Testis (tissue), 3 donors: ENCODE results near the gene MRPS6. TPM values are rescaled to one million over a fixed set of nuclear protein-coding genes. Genes with fewer than 3 reads are reported as not detected.

ENCODE experiments used
- DNase-seq: peaks from one replicate; pipeline ENCODE4 v3.0.0-alpha.2; 2019
- H3K27ac ChIP-seq, 2 donors: fragments of 200-600 bp; sonication (generic); one replicate each; pipeline ENCODE4 v1.5.1; 2019
- H3K27me3 ChIP-seq: fragments of 200-600 bp; sonication (generic); one replicate; pipeline ENCODE4 v1.5.1; 2019
- H3K36me3 ChIP-seq: fragments of 200-600 bp; sonication (generic); one replicate; pipeline ENCODE4 v1.5.1; 2017; ENCODE audit warnings: low read depth; ENCODE audit errors: missing control alignments
- H3K4me1 ChIP-seq: fragments of 200-600 bp; sonication (generic); one replicate; pipeline ENCODE4 v1.5.1; 2019
- H3K4me3 ChIP-seq, 2 donors: fragments of 200-600 bp; sonication (generic); one replicate each; pipeline ENCODE4 v1.5.1; 2017 to 2019
- H3K9me3 ChIP-seq: fragments of 200-600 bp; sonication (generic); one replicate; pipeline ENCODE4 v1.5.1; 2017
- POLR2A ChIP-seq: fragments of 450-650 bp; IDR thresholded peaks from one replicate; pipeline ENCODE4 v1.6.1; 2017; ENCODE audit warnings: antibody characterized with exemption, mild to moderate bottlenecking, moderate library complexity
- WGBS, 2 donors: methylation state at CpG; one replicate each; pipeline ENCODE4 v1.1.5; 2018; 5-methylcytosine and 5-hydroxymethylcytosine counted together
- intact Hi-C: fragments of 100-400 bp; cut with DNase I; formaldehyde crosslinking; loops from one replicate; pipeline ENCODE4 v1.15.1; 2023; ENCODE audit warnings: low total_unique reads
- polyA plus RNA-seq: library from polyadenylated mRNA; stranded (reverse); fragments of 350-450 nt; fragmentation: Illumina TruSeq; extraction: RNeasy Lipid Tissue Mini Kit (QIAGEN cat#74804); gene quantifications from one replicate; pipeline ENCODE4 v1.2.3, GENCODE V29; 2014; ENCODE audit warnings: low read depth, low replicate concordance; ENCODE audit not compliant: insufficient read depth
- total RNA-seq, 2 donors: library from RNA; depleted of rRNA; stranded (reverse); fragments of >200 nt; gene quantifications; one replicate each; pipeline ENCODE4 v1.2.3, GENCODE V29; 2016
- TF ChIP-seq, protein P1 (sequence below), 3 experiments: fragments of 450-650 bp in 2 of 3; fragments of 200-600 bp in 1 of 3; sonication (generic) in 1 of 3; IDR thresholded peaks; one replicate each; pipeline ENCODE4 v1.5.1; 2016 to 2019; ENCODE audit warnings: antibody characterized with exemption in 3 of 3, mild to moderate bottlenecking in 2 of 3, moderate library complexity in 1 of 3

The MRPS6 gene
- total and polyA plus RNA-seq, 3 donors from 2014 or later: 88.8 to 107 (median 102) TPM

DNA sequence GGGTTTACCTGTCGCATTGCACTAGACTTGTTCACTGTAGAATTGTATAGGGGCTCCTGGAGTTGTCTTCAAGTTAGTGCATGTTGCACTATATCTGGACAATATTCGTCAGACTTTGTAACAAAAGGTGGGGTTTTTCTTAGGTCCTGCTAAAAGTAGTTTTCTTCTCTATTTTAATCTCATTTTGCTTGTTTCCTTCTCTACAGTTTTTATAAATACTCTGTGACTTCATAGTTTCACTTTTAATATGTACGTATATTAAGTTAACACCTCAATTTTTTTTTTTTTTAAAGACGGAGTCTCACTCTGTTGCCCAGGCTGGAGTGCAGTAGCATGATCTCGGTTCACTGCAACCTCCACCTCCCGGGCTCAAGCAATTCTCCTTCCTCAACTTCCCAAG is 26.5 kb upstream of the MRPS6 start:
- Histone ChIP-seq H3K4me3 (no peak overlapping the region), H3K9me3 (no peaks in the 10 kb centered on the region), H3K4me1 (no peaks in the 10 kb centered on the region), H3K27me3 (no peaks in the 10 kb centered on the region), H3K36me3 (no peaks in the 10 kb centered on the region), H3K27ac (no peak overlapping the region)
- 92 to 94% methylated on average over 6 of the region's 6 CpGs for WGBS, 2 donors
- no peak for TF ChIP-seq POLR2A
- TF ChIP-seq, protein P1, sequence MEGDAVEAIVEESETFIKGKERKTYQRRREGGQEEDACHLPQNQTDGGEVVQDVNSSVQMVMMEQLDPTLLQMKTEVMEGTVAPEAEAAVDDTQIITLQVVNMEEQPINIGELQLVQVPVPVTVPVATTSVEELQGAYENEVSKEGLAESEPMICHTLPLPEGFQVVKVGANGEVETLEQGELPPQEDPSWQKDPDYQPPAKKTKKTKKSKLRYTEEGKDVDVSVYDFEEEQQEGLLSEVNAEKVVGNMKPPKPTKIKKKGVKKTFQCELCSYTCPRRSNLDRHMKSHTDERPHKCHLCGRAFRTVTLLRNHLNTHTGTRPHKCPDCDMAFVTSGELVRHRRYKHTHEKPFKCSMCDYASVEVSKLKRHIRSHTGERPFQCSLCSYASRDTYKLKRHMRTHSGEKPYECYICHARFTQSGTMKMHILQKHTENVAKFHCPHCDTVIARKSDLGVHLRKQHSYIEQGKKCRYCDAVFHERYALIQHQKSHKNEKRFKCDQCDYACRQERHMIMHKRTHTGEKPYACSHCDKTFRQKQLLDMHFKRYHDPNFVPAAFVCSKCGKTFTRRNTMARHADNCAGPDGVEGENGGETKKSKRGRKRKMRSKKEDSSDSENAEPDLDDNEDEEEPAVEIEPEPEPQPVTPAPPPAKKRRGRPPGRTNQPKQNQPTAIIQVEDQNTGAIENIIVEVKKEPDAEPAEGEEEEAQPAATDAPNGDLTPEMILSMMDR (IDR thresholded peaks at IDR 0.05): no peak
- no peak for DNase-seq
- intact Hi-C loops: no loop called here

DNA sequence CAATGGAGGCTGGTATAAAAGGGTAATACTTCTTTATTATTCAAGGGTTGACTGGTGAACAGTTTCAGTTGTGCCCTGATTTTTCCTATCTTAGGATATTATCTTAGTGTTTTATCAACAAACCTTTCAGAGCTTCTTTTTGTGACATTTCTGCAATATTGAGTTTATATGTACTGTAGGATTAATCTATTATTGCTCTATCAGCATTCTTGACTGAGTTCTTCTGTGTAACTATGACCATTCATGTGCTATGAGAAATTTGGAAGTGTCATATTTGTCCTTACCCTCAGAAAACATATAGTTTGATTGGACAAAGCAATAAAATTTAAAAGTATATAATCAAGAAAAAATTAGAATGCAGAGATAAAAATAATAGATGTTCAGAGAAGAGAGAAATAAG is 25.5 kb upstream of the MRPS6 start:
- TF ChIP-seq, protein P1 (IDR thresholded peaks at IDR 0.05): no peak
- Histone ChIP-seq H3K4me3 (no peak overlapping the region), H3K9me3 (no peaks in the 10 kb centered on the region), H3K27ac (no peak overlapping the region), H3K4me1 (no peaks in the 10 kb centered on the region), H3K27me3 (no peaks in the 10 kb centered on the region), H3K36me3 (no peaks in the 10 kb centered on the region)
- no peak for DNase-seq
- intact Hi-C loops: no loop called here

DNA sequence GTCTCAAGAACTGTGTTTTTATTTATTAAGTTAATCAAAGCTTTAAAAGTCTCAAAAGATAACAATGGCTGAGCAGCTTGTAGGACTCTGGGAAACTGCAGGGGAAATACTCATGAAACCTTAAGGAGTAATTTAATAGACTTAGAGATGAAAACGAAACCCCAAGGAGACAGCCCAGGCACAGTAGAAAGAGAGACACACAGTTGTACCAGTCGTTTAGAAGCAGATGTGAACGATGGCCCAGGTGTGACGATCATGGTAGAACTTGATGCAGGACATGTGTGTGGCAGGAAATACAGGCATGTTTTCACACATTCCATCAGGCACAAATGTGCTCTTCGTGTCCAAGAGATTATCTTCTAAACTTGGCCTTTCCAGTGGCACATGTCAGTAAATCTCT is 21.2 kb upstream of the MRPS6 start:
- Histone ChIP-seq H3K36me3 (no peaks in the 10 kb centered on the region), H3K27me3 (no peaks in the 10 kb centered on the region), H3K27ac (no peak overlapping the region), H3K4me3 (no peak overlapping the region), H3K9me3 (no peaks in the 10 kb centered on the region), H3K4me1 (no peaks in the 10 kb centered on the region)
- DNase-seq: no peak
- intact Hi-C loops: no loop called here
- TF ChIP-seq, protein P1 (IDR thresholded peaks at IDR 0.05): no peak
- no peak for TF ChIP-seq POLR2A
- 72 to 76% methylated on average over 5 of the region's 5 CpGs for WGBS, 2 donors

DNA sequence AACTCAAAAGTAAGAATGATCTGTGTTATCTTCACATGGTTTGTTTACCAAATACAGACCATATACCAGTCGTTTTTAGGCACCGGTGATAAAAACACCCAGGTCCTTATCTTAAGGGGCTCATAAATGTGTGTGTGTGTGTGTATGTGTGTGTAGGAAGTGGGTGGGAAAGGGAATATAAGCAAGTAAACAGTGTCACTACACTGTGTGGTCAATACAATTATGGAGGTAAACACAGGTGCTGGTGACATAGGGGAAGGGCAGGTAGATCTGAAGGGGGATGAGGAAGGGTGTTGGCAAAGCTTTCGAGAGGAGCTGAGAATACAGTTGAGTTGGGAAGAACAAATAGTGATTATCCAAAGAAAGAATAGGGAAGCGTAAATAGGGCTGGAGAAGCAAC is 19.1 kb upstream of the MRPS6 start:
- TF ChIP-seq, protein P1 (IDR thresholded peaks at IDR 0.05): no peak
- no peak for TF ChIP-seq POLR2A
- H3K36me3 ChIP-seq: no peaks in the 10 kb centered on the region
- 85 to 88% methylated on average over 4 of the region's 4 CpGs for WGBS, 2 donors
- no peaks in the 10 kb centered on the region for H3K9me3 ChIP-seq
- intact Hi-C loops: no loop called here
- no peak overlapping the region for H3K27ac ChIP-seq
- no peak overlapping the region for H3K4me3 ChIP-seq
- no peaks in the 10 kb centered on the region for H3K27me3 ChIP-seq
- no peaks in the 10 kb centered on the region for H3K4me1 ChIP-seq
- no peak for DNase-seq

DNA sequence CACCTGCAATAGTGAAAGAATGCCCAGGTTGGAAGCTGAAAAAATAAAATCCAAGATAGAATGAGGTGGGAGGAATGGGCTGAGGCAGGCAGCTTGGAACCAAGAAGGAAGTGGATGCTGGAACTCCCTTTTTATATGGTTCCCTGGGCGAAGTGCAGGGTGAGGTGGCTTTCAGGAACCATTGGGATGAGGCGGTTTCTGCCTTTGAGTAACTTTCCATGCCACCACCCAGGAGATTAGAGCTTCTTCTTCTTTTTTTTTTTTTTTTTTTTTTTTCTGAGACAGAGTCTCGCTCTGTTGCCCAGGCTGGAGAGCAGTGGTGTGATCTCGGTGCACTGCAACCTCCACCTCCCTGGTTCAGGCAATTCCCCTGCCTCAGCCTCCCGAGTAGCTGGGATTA is 17.8 kb upstream of the MRPS6 start:
- H3K4me1 ChIP-seq: no peaks in the 10 kb centered on the region
- no peaks in the 10 kb centered on the region for H3K36me3 ChIP-seq
- H3K9me3 ChIP-seq: no peaks in the 10 kb centered on the region
- 79 to 94% methylated on average over 5 of the region's 5 CpGs for WGBS, 2 donors
- DNase-seq: no peak
- intact Hi-C loops: no loop called here
- no peak overlapping the region for H3K27ac ChIP-seq
- no peaks in the 10 kb centered on the region for H3K27me3 ChIP-seq
- TF ChIP-seq POLR2A: no peak
- TF ChIP-seq, protein P1 (IDR thresholded peaks at IDR 0.05): no peak
- H3K4me3 ChIP-seq: no peak overlapping the region
